Measurements from ENCODE around the gene MARCHF3. TPM values are rescaled to one million over a fixed set of nuclear protein-coding genes. Genes with fewer than 3 reads are reported as not detected.

Gene MARCHF3
- total RNA-seq = 1 to 10 TPM; 1.9 to 2.9 TPM
- polyA plus RNA-seq = 2.5 TPM

GRCh38 chr5:127030259-127031146, at the start of gene MARCHF3:
MARCHF3 (minus strand) TSS chr5:127030558; CDS start chr5:126918171, 112,387 bp downstream.
- H3K9me3 ChIP-seq (ENCODE audit: low read length) = no peaks in the 10 kb centered on the region
- peak within 1 kb of the TSS; percentile 77 for H3K4me3 ChIP-seq (ENCODE audit: low read length)
- H3K27ac Mint-ChIP-seq = peak within 1 kb of the TSS in 7 of 8 donors; percentile 44 to 92 (median 82)
- H3K4me1 ChIP-seq (ENCODE audit: insufficient read depth, low read length) = peaks cover 13% of the 10 kb centered on the region
- peaks cover 12 to 13% (median 12%) of the 10 kb centered on the region in 3 donors for H3K4me1 Mint-ChIP-seq
- POLR2A ChIA-PET = no interaction called here
- H3K9me3 Mint-ChIP-seq = no peaks in the 10 kb centered on the region
- H3K4me3 Mint-ChIP-seq = peak within 1 kb of the TSS; percentile 85 to 94 (median 87)
- H3K27me3 Mint-ChIP-seq = peaks cover 15 to 19% of the 10 kb centered on the region in 2 donors
- H3K27ac ChIP-seq (ENCODE audit: low read depth, low read length) = peak within 1 kb of the TSS; percentile 66
- H3K36me3 Mint-ChIP-seq = no peaks in the 10 kb centered on the region
- CTCF ChIA-PET = interaction anchor here (0.9 to 1.9 kb wide), 4 partner anchors 10 to 353 kb away, joined by 3 to 4 read pairs (median 4); partner anchors contain the start of gene C5orf63
- peaks cover 7% of the 10 kb centered on the region for H3K27me3 ChIP-seq (ENCODE audit: insufficient read depth, low read length, poor library complexity, severe bottlenecking)
- no peaks in the 10 kb centered on the region for H3K36me3 ChIP-seq (ENCODE audit: insufficient read depth, low read length)
- peak; percentile 89 to 94 (median 94) for DNase-seq

- Mint-ChIP-seq H3K4me3 (no peak overlapping the region), H3K27me3 (peaks cover 8 to 13% of the 10 kb centered on the region in 2 donors), H3K4me1 (no peaks in the 10 kb centered on the region), H3K27ac (no peak overlapping the region), H3K36me3 (peaks cover 0 to 6% (median 0%) of the 10 kb centered on the region in 3 donors), H3K9me3 (peaks cover 0 to 2% (median 0%) of the 10 kb centered on the region in 5 donors)
- ChIA-PET CTCF (no interaction called here), POLR2A (no interaction called here)
- no peak for DNase-seq
- Histone ChIP-seq H3K27ac (ENCODE audit: low read depth, low read length) (no peak overlapping the region), H3K9me3 (ENCODE audit: low read length) (no peaks in the 10 kb centered on the region), H3K4me1 (ENCODE audit: insufficient read depth, low read length) (no peaks in the 10 kb centered on the region), H3K4me3 (ENCODE audit: low read length) (no peak overlapping the region), H3K27me3 (ENCODE audit: insufficient read depth, low read length, poor library complexity, severe bottlenecking) (no peaks in the 10 kb centered on the region), H3K36me3 (ENCODE audit: insufficient read depth, low read length) (no peaks in the 10 kb centered on the region)
Observed at GRCh38 chr5:127079994-127080491, 49.7 kb upstream of the MARCHF3 start.

- Mint-ChIP-seq H3K9me3 (peaks cover 0 to 2% (median 0%) of the 10 kb centered on the region in 5 donors), H3K27ac (no peak overlapping the region), H3K36me3 (peaks cover 0 to 6% (median 3%) of the 10 kb centered on the region in 3 donors), H3K4me3 (peak overlapping the region in 1 of 7 donors; percentile 19), H3K27me3 (peaks cover 7 to 13% of the 10 kb centered on the region in 2 donors), H3K4me1 (peaks cover 7 to 17% (median 16%) of the 10 kb centered on the region in 3 donors)
- POLR2A ChIA-PET = no interaction called here
- H3K27ac ChIP-seq (ENCODE audit: low read depth, low read length) = no peak overlapping the region
- H3K4me1 ChIP-seq (ENCODE audit: insufficient read depth, low read length) = peaks cover 6% of the 10 kb centered on the region
- H3K27me3 ChIP-seq (ENCODE audit: insufficient read depth, low read length, poor library complexity, severe bottlenecking) = no peaks in the 10 kb centered on the region
- DNase-seq = no peak
- no peak overlapping the region for H3K4me3 ChIP-seq (ENCODE audit: low read length)
- H3K36me3 ChIP-seq (ENCODE audit: insufficient read depth, low read length) = no peaks in the 10 kb centered on the region
- no peaks in the 10 kb centered on the region for H3K9me3 ChIP-seq (ENCODE audit: low read length)
- CTCF ChIA-PET = no interaction called here
Observed at GRCh38 chr5:127077366-127077765, 47.0 kb upstream of the MARCHF3 start.

GRCh38 chr5:127076315-127077129, 46.2 kb upstream of the MARCHF3 start:
- Mint-ChIP-seq H3K36me3 (peaks cover 0 to 3% (median under 1%) of the 10 kb centered on the region in 3 donors), H3K27me3 (peaks cover 7 to 13% of the 10 kb centered on the region in 2 donors), H3K4me1 (peaks cover 7 to 20% (median 19%) of the 10 kb centered on the region in 3 donors), H3K9me3 (peaks cover 0 to 2% (median 0%) of the 10 kb centered on the region in 5 donors), H3K4me3 (no peak overlapping the region), H3K27ac (peak overlapping the region in 1 of 8 donors; percentile 21)
- no peak overlapping the region for H3K4me3 ChIP-seq (ENCODE audit: low read length)
- H3K27ac ChIP-seq (ENCODE audit: low read depth, low read length) = no peak overlapping the region
- H3K4me1 ChIP-seq (ENCODE audit: insufficient read depth, low read length) = peaks cover 6% of the 10 kb centered on the region
- H3K9me3 ChIP-seq (ENCODE audit: low read length) = no peaks in the 10 kb centered on the region
- ChIA-PET POLR2A (no interaction called here), CTCF (no interaction called here)
- no peak for DNase-seq
- no peaks in the 10 kb centered on the region for H3K36me3 ChIP-seq (ENCODE audit: insufficient read depth, low read length)
- H3K27me3 ChIP-seq (ENCODE audit: insufficient read depth, low read length, poor library complexity, severe bottlenecking) = no peaks in the 10 kb centered on the region

- no peaks in the 10 kb centered on the region for H3K27me3 ChIP-seq (ENCODE audit: insufficient read depth, low read length, poor library complexity, severe bottlenecking)
- ChIA-PET CTCF (interaction anchor here (1.5 to 2.0 kb wide), 2 partner anchors 13 to 44 kb away, joined by 4 read pairs; partner anchors contain the start of gene MARCHF3), POLR2A (interaction anchor here (0.8 kb wide), 1 partner anchor 154 kb away, joined by 4 read pairs; no protein-coding TSS in a partner anchor)
- no peaks in the 10 kb centered on the region for H3K36me3 ChIP-seq (ENCODE audit: insufficient read depth, low read length)
- H3K4me3 ChIP-seq (ENCODE audit: low read length) = no peak overlapping the region
- H3K9me3 ChIP-seq (ENCODE audit: low read length) = no peaks in the 10 kb centered on the region
- Mint-ChIP-seq H3K9me3 (no peaks in the 10 kb centered on the region), H3K4me1 (peaks cover 8 to 23% (median 19%) of the 10 kb centered on the region in 3 donors), H3K4me3 (peak overlapping the region in 5 of 7 donors; percentile 88 to 95 (median 91)), H3K27me3 (peaks cover 0 to 1% of the 10 kb centered on the region in 2 donors), H3K27ac (peak overlapping the region in 2 of 8 donors; percentile 29 to 95), H3K36me3 (peaks cover 0 to 14% (median under 1%) of the 10 kb centered on the region in 3 donors)
- H3K27ac ChIP-seq (ENCODE audit: low read depth, low read length) = no peak overlapping the region
- DNase-seq = no peak
- H3K4me1 ChIP-seq (ENCODE audit: insufficient read depth, low read length) = peaks cover 6% of the 10 kb centered on the region
Observed at GRCh38 chr5:127074466-127074865, 44.1 kb upstream of the MARCHF3 start.

- Histone ChIP-seq H3K4me1 (ENCODE audit: insufficient read depth, low read length) (peaks cover 6% of the 10 kb centered on the region), H3K36me3 (ENCODE audit: insufficient read depth, low read length) (no peaks in the 10 kb centered on the region), H3K27ac (ENCODE audit: low read depth, low read length) (peak within 1 kb of the TSS; percentile 34), H3K27me3 (ENCODE audit: insufficient read depth, low read length, poor library complexity, severe bottlenecking) (no peaks in the 10 kb centered on the region), H3K9me3 (ENCODE audit: low read length) (no peaks in the 10 kb centered on the region), H3K4me3 (ENCODE audit: low read length) (peak within 1 kb of the TSS; percentile 76)
- Mint-ChIP-seq H3K4me1 (peaks cover 8 to 27% (median 23%) of the 10 kb centered on the region in 3 donors), H3K4me3 (peak within 1 kb of the TSS; percentile 88 to 95 (median 91)), H3K27ac (peak within 1 kb of the TSS; percentile 76 to 96 (median 92)), H3K36me3 (peaks cover 0 to 26% (median 10%) of the 10 kb centered on the region in 3 donors), H3K9me3 (no peaks in the 10 kb centered on the region), H3K27me3 (peaks cover 0 to 1% of the 10 kb centered on the region in 2 donors)
- DNase-seq = peak; percentile 31 to 82 (median 60)
- ChIA-PET POLR2A (interaction anchor here (0.5 to 1.1 kb wide), 5 partner anchors 9 to 295 kb away, joined by 3 to 4 read pairs (median 3); no protein-coding TSS in a partner anchor), CTCF (interaction anchor here (0.6 to 2.0 kb wide), 5 partner anchors 15 to 295 kb away, joined by 3 to 4 read pairs (median 4); partner anchors contain the start of gene MARCHF3)
Observed at GRCh38 chr5:127072861-127073846, 42.8 kb upstream of the MARCHF3 start, which contains the start of gene C5orf63. C5orf63 (minus strand) TSS chr5:127073502; CDS start chr5:127058995, 14,507 bp downstream.
